MM.1S (cell line): Measurements from ENCODE around the gene CUBN.

ENCODE experiments used
- DNase-seq: peaks from one replicate; pipeline ENCODE4 v3.0.0-alpha.2; 2015
- H2AFZ ChIP-seq: fragments of 300-600 bp; sonication (generic); 2 replicates; pipeline ENCODE4 v1.6.0; 2016; ENCODE audit warnings: antibody characterized with exemption, low read length
- H3F3A ChIP-seq: fragments of 300-600 bp; sonication (generic); 2 replicates; pipeline ENCODE4 v1.6.1; 2016; ENCODE audit warnings: mild to moderate bottlenecking, antibody characterized with exemption, low read length, moderate library complexity, mixed read lengths; ENCODE audit not compliant: insufficient read depth
- H3K27ac ChIP-seq: fragments of 300-600 bp; sonication (generic); 2 replicates; pipeline ENCODE4 v1.5.1; 2016; ENCODE audit warnings: mild to moderate bottlenecking, low read length
- H3K27me3 ChIP-seq: fragments of 300-600 bp; sonication (generic); replicated peaks from 2 replicates; pipeline ENCODE4 v1.6.0; 2016; ENCODE audit warnings: low read length; ENCODE audit not compliant: insufficient read depth
- H3K36me3 ChIP-seq: fragments of 300-600 bp; sonication (generic); replicated peaks from 2 replicates; pipeline ENCODE4 v1.6.1; 2016; ENCODE audit warnings: mild to moderate bottlenecking, low read length, mixed read lengths; ENCODE audit not compliant: insufficient read depth
- H3K4me1 ChIP-seq: fragments of 300-600 bp; sonication (generic); 2 replicates; pipeline ENCODE4 v1.6.1; 2016; ENCODE audit warnings: low read length, mixed read lengths
- H3K4me2 ChIP-seq: fragments of 300-600 bp; sonication (generic); 2 replicates; pipeline ENCODE4 v1.6.0; 2016; ENCODE audit warnings: low read depth, low read length
- H3K4me3 ChIP-seq: fragments of 300-600 bp; sonication (generic); 2 replicates; pipeline ENCODE4 v1.5.1; 2016; ENCODE audit warnings: low read length, mixed read lengths
- H3K79me2 ChIP-seq: fragments of 300-600 bp; sonication (generic); 2 replicates; pipeline ENCODE4 v1.6.1; 2016; ENCODE audit warnings: mixed run types, low read length, mixed read lengths
- H3K9ac ChIP-seq: fragments of 300-600 bp; sonication (generic); 2 replicates; pipeline ENCODE4 v1.6.1; 2016; ENCODE audit warnings: low read length, mixed read lengths
- H3K9me2 ChIP-seq: fragments of 300-600 bp; sonication (generic); replicated peaks from 2 replicates; pipeline ENCODE4 v1.6.1; 2016; ENCODE audit warnings: mild to moderate bottlenecking, low read length, mixed read lengths; ENCODE audit not compliant: insufficient read depth
- H3K9me3 ChIP-seq: fragments of 300-600 bp; sonication (generic); replicated peaks from 2 replicates; pipeline ENCODE4 v1.6.1; 2016; ENCODE audit warnings: mild to moderate bottlenecking, low read length, mixed read lengths; ENCODE audit not compliant: insufficient read depth
- H4K20me1 ChIP-seq: fragments of 300-600 bp; sonication (generic); 2 replicates; pipeline ENCODE4 v1.6.1; 2016; ENCODE audit warnings: mild to moderate bottlenecking, low read length, moderate library complexity, mixed read lengths; ENCODE audit not compliant: insufficient read depth
- EZH2 ChIP-seq: fragments of 300-600 bp; sonication (generic); optimal IDR thresholded peaks from 2 replicates; pipeline ENCODE3; 2017; ENCODE audit warnings: low read depth, mild to moderate bottlenecking, antibody characterized with exemption, low read length, mixed read lengths
- EZH2phosphoT487 ChIP-seq: fragments of 300-600 bp; sonication (generic); IDR thresholded peaks from 2 replicates; pipeline ENCODE4 v1.6.1; 2018; ENCODE audit warnings: antibody characterized with exemption, low read length
- TF ChIP-seq, protein P1 (sequence below): fragments of 300-600 bp; sonication (generic); IDR thresholded peaks from 2 replicates; pipeline ENCODE4 v1.5.1; 2016; ENCODE audit warnings: antibody characterized with exemption, low read length, mixed read lengths

CUBN gene

DNA sequence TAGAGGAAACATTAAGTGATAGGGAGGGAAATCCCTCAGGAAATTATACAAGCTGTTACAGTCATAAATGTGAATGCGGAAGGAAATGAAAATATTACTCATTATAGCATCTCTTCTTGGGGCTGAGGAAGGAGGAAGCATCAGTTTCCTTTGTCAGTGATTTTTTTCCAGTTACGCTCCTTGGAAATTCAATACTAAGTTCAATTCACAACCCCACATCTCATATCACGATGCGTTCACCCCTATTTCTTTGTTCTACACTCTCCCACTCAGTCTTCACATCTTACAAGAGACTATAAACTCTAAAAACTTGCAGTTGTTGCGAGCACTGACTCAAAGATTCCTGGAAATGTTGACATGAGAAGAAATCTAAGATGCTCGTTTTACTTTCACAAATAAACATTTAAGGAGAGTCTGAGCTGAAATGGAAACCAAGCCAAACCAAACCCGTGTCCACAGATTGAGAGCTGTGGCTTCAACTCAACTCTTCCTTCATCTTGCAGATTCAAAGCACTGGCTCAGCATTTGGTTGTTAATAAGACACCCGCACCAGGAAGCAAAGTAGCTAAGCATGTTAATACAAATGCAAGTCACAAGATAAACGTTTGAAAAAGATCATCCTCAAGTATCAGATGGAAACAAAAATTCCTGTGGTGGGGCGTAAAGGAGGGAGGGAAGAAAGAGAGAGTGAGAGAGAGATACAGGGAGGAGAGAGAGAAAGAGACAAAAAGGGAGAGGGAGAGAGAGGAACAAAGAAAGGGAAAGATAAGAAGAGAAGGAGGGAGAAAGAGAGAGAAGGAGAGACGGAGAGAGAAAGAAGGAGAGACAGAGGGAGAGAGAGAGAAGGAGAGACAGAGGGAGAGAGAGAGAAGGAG is 162.4 kb downstream of the CUBN start:
- H3K4me3 ChIP-seq: no peak overlapping the region
- TF ChIP-seq, protein P1, sequence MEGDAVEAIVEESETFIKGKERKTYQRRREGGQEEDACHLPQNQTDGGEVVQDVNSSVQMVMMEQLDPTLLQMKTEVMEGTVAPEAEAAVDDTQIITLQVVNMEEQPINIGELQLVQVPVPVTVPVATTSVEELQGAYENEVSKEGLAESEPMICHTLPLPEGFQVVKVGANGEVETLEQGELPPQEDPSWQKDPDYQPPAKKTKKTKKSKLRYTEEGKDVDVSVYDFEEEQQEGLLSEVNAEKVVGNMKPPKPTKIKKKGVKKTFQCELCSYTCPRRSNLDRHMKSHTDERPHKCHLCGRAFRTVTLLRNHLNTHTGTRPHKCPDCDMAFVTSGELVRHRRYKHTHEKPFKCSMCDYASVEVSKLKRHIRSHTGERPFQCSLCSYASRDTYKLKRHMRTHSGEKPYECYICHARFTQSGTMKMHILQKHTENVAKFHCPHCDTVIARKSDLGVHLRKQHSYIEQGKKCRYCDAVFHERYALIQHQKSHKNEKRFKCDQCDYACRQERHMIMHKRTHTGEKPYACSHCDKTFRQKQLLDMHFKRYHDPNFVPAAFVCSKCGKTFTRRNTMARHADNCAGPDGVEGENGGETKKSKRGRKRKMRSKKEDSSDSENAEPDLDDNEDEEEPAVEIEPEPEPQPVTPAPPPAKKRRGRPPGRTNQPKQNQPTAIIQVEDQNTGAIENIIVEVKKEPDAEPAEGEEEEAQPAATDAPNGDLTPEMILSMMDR: no peak
- TF ChIP-seq EZH2phosphoT487 (no peak), EZH2 (no peak)
- H3K9ac ChIP-seq: no peak overlapping the region
- no peaks in the 10 kb centered on the region for H4K20me1 ChIP-seq
- no peaks in the 10 kb centered on the region for H3K27me3 ChIP-seq
- DNase-seq: no peak
- no peak overlapping the region for H3K4me2 ChIP-seq
- H3K9me3 ChIP-seq: no peaks in the 10 kb centered on the region
- H2AFZ ChIP-seq: no peak overlapping the region
- H3K36me3 ChIP-seq: no peaks in the 10 kb centered on the region
- H3F3A ChIP-seq: no peaks in the 10 kb centered on the region
- no peak overlapping the region for H3K27ac ChIP-seq
- no peaks in the 10 kb centered on the region for H3K9me2 ChIP-seq
- no peaks in the 10 kb centered on the region for H3K79me2 ChIP-seq
- H3K4me1 ChIP-seq: no peaks in the 10 kb centered on the region

DNA sequence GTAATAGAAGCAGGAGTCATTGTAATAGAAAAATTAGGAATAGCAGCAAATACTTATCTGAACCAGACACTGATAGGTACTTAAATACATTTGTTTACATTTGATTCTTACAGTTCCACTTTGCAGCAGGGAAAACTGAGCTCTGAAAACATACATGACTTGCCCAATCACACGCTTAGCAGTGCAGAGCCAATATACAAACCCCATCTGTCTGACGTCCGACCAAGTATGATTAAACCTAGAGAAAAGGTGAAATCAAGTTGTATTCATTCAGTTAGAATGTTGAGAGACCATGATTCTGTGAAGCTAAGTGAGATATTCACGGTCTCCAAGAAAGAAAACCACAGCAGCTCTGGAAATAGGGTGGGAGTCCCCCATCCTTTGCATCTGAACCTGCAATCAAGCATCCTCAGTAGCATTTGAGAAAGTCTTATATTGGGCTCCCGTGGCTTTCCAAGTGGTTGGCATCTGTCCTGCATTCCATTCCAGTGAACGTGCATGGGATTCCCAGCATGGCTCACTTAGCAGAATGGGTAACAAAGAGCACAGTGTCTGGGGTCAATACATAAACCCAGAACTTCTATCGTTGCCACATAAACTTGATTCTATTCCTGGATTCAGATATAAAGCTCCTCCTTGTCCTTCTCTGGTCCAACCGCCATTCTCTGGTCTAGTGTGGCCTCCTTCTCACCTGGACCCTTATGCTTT is 163.7 kb downstream of the CUBN start:
- no peaks in the 10 kb centered on the region for H3K9me2 ChIP-seq
- H3K27me3 ChIP-seq: no peaks in the 10 kb centered on the region
- no peak for DNase-seq
- H3F3A ChIP-seq: no peaks in the 10 kb centered on the region
- H3K4me1 ChIP-seq: no peaks in the 10 kb centered on the region
- H3K9me3 ChIP-seq: no peaks in the 10 kb centered on the region
- H4K20me1 ChIP-seq: no peaks in the 10 kb centered on the region
- TF ChIP-seq EZH2phosphoT487 (no peak), EZH2 (no peak)
- TF ChIP-seq, protein P1: no peak
- H3K9ac ChIP-seq: no peak overlapping the region
- H3K36me3 ChIP-seq: no peaks in the 10 kb centered on the region
- H2AFZ ChIP-seq: no peak overlapping the region
- no peak overlapping the region for H3K4me3 ChIP-seq
- no peak overlapping the region for H3K4me2 ChIP-seq
- no peaks in the 10 kb centered on the region for H3K79me2 ChIP-seq
- no peak overlapping the region for H3K27ac ChIP-seq

DNA sequence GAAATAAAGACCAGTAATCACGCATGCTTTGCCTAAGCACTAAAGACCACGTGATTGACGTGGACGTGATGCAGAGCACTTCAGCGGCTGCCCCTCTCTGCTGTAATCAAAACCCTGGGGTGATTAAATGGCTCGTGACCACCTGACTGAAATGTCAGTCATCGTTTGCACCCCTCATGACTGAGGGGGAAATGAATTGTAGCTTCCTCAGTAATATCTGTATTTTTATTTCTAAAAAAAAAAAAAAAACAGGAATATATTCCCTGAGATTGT is 164.3 kb downstream of the CUBN start:
- no peaks in the 10 kb centered on the region for H3K4me1 ChIP-seq
- no peak overlapping the region for H2AFZ ChIP-seq
- DNase-seq: no peak
- no peaks in the 10 kb centered on the region for H3K79me2 ChIP-seq
- no peak overlapping the region for H3K27ac ChIP-seq
- H3K27me3 ChIP-seq: no peaks in the 10 kb centered on the region
- H3K9me2 ChIP-seq: no peaks in the 10 kb centered on the region
- H3K36me3 ChIP-seq: no peaks in the 10 kb centered on the region
- no peak overlapping the region for H3K9ac ChIP-seq
- no peaks in the 10 kb centered on the region for H3F3A ChIP-seq
- H3K4me3 ChIP-seq: no peak overlapping the region
- TF ChIP-seq, protein P1: no peak
- TF ChIP-seq EZH2 (no peak), EZH2phosphoT487 (no peak)
- no peaks in the 10 kb centered on the region for H3K9me3 ChIP-seq
- no peaks in the 10 kb centered on the region for H4K20me1 ChIP-seq
- no peak overlapping the region for H3K4me2 ChIP-seq
